Adipose tissue (tissue), 3 donors: Measurements from ENCODE around the gene RBM28. TPM values are rescaled to one million over a fixed set of nuclear protein-coding genes. Genes with fewer than 3 reads are reported as not detected.

ENCODE experiments used
- H3K27ac ChIP-seq: one replicate; pipeline ENCODE4 v1.5.1; 2013; ENCODE audit warnings: low read depth, low read length
- WGBS, 3 donors: extraction: QIAGEN DNeasy Blood & Tissue Kit; methylation state at CpG; one replicate each; pipeline ENCODE4 v1.1.7; 2013; 5-methylcytosine and 5-hydroxymethylcytosine counted together
- polyA plus RNA-seq, 3 donors: library from polyadenylated mRNA; stranded (reverse); fragments of 200-250 nt; gene quantifications; one replicate each; pipeline ENCODE4 v1.2.3, GENCODE V29; 2013
- donor health status: healthy with polysubstance abuse.
- donor health status: Bipolar disorder and iron deficiency.
- donor health status: healthy.

The RBM28 gene
- polyA plus RNA-seq, 3 donors: 11.3 to 33.4 (median 19.2) TPM

GRCh38 chr7:128353610-128354009 is 9.9 kb upstream of the RBM28 start:
- H3K27ac ChIP-seq: no peak overlapping the region
- WGBS, 3 donors: 91 to 95% (median 93%) methylated on average over 1 of the region's 1 CpG

- WGBS, 3 donors: 70 to 86% (median 84%) methylated on average over 3 of the region's 3 CpGs
- H3K27ac ChIP-seq: no peak overlapping the region
Observed at GRCh38 chr7:128353189-128353588, 9.5 kb upstream of the RBM28 start.

- H3K27ac ChIP-seq: no peak overlapping the region
- WGBS, 3 donors: 58 to 75% (median 73%) methylated on average over 8 of the region's 8 CpGs
Observed at GRCh38 chr7:128352636-128353035, 8.9 kb upstream of the RBM28 start.

GRCh38 chr7:128352153-128352537 is 8.4 kb upstream of the RBM28 start:
- 4 to 10% (median 7%) methylated on average over 27 to 34 of the region's 34 CpGs for WGBS, 3 donors
- no peak overlapping the region for H3K27ac ChIP-seq

- H3K27ac ChIP-seq: no peak overlapping the region
- WGBS, 3 donors: 9 to 14% (median 11%) methylated on average over 69 to 97 of the region's 97 CpGs
Observed at GRCh38 chr7:128351296-128352152, 7.8 kb upstream of the RBM28 start.

GRCh38 chr7:128350708-128351295 is 7.1 kb upstream of the RBM28 start:
- WGBS, 3 donors: 57 to 76% (median 67%) methylated on average over 27 to 35 of the region's 35 CpGs
- H3K27ac ChIP-seq: no peak overlapping the region

GRCh38 chr7:128349466-128349825 is 5.7 kb upstream of the RBM28 start:
- WGBS, 3 donors: 34 to 47% (median 41%) methylated on average over 4 of the region's 4 CpGs
- H3K27ac ChIP-seq: no peak overlapping the region

GRCh38 chr7:128347647-128348097 is 4.0 kb upstream of the RBM28 start:
- WGBS, 3 donors: 1 to 5% (median 3%) methylated on average over 2 of the region's 2 CpGs
- no peak overlapping the region for H3K27ac ChIP-seq

GRCh38 chr7:128344431-128344774 is 695 bp upstream of the RBM28 start:
- no peak overlapping the region for H3K27ac ChIP-seq
- 93 to 96% (median 93%) methylated on average over 5 of the region's 5 CpGs for WGBS, 3 donors

GRCh38 chr7:128341733-128342132 is 2.0 kb downstream of the RBM28 start:
- H3K27ac ChIP-seq: no peak overlapping the region
- WGBS, 3 donors: 85 to 91% (median 89%) methylated on average over 6 of the region's 6 CpGs

GRCh38 chr7:128335730-128336129 is 8.0 kb downstream of the RBM28 start:
- no peak overlapping the region for H3K27ac ChIP-seq
- WGBS, 3 donors: 88 to 90% (median 89%) methylated on average over 3 of the region's 3 CpGs

GRCh38 chr7:128324368-128324680 is 19.4 kb downstream of the RBM28 start:
- no peak overlapping the region for H3K27ac ChIP-seq
- 92 to 93% (median 92%) methylated on average over 9 of the region's 9 CpGs for WGBS, 3 donors

GRCh38 chr7:128323459-128324367 is 20.0 kb downstream of the RBM28 start:
- H3K27ac ChIP-seq: no peak overlapping the region
- WGBS, 3 donors: 68 to 82% (median 77%) methylated on average over 10 of the region's 10 CpGs

- H3K27ac ChIP-seq: no peak overlapping the region
Observed at GRCh38 chr7:128323040-128323439, 20.7 kb downstream of the RBM28 start.

GRCh38 chr7:128322040-128322643 is 21.6 kb downstream of the RBM28 start:
- WGBS, 3 donors: 52 to 66% (median 59%) methylated on average over 3 of the region's 3 CpGs

GRCh38 chr7:128321044-128321422 is 22.7 kb downstream of the RBM28 start:
- H3K27ac ChIP-seq: no peak overlapping the region
- WGBS, 3 donors: 79 to 89% (median 81%) methylated on average over 5 of the region's 5 CpGs

More at GRCh38 chr7:128322040-128322643, 21.6 kb downstream of the RBM28 start:
- no peak overlapping the region for H3K27ac ChIP-seq

GRCh38 chr7:128318691-128319090 is 25.0 kb downstream of the RBM28 start:
- 59 to 91% (median 63%) methylated on average over 5 of the region's 5 CpGs for WGBS, 3 donors
- no peak overlapping the region for H3K27ac ChIP-seq

GRCh38 chr7:128311013-128311412 is 32.7 kb downstream of the RBM28 start:
- WGBS, 3 donors: 88 to 94% (median 92%) methylated on average over 3 of the region's 3 CpGs
- H3K27ac ChIP-seq: no peak overlapping the region

- WGBS, 3 donors: 69 to 92% (median 90%) methylated on average over 5 of the region's 5 CpGs
Observed at GRCh38 chr7:128310499-128310898, 33.2 kb downstream of the RBM28 start.

More at GRCh38 chr7:128310499-128310898, 33.2 kb downstream of the RBM28 start:
- H3K27ac ChIP-seq: no peak overlapping the region
